Activated CD4-positive, alpha-beta T cell treated with anti-CD3 and anti-CD28 coated beads for 36 hours (primary cell): ENCODE data around the gene DSCAML1. TPM values are rescaled to one million over a fixed set of nuclear protein-coding genes. Genes with fewer than 3 reads are reported as not detected.
"Not testable (repeated sequence)": the region's sequence is repeated elsewhere in the genome, so short reads cannot be mapped to it uniquely, and the experiment has no call there.

Source experiments
- ATAC-seq: fragments of 200-7000 bp; cut with Tn5 transposase; one replicate; pipeline ENCODE4 v1.10.0; 2021; ENCODE audit warnings: mild to moderate bottlenecking, moderate library complexity
- CTCF ChIA-PET: fragments of 350-600 bp; sonication (Branson Sonifier 250); formaldehyde crosslinking; loops from one replicate; lab custom pipeline; 2021; ENCODE audit warnings: antibody characterized with exemption; lab: Charles Lee
- POLR2A ChIA-PET: fragments of 350-600 bp; sonication (Branson Sonifier 250); formaldehyde crosslinking; loops from one replicate; lab custom pipeline; 2021; ENCODE audit warnings: antibody characterized with exemption, inconsistent platforms; lab: Charles Lee
- DNase-seq: peaks from one replicate; pipeline ENCODE4 v3.0.0-alpha.2; 2020
- H3K27ac Mint-ChIP-seq: one replicate; pipeline ENCODE4 v1.8.0; 2021; ENCODE audit warnings: mixed read lengths
- H3K27me3 Mint-ChIP-seq: one replicate; pipeline ENCODE4 v1.8.0; 2021; ENCODE audit warnings: mixed read lengths
- H3K36me3 Mint-ChIP-seq: one replicate; pipeline ENCODE4 v1.8.0; 2021; ENCODE audit warnings: low read depth, mixed read lengths
- H3K4me1 Mint-ChIP-seq: one replicate; pipeline ENCODE4 v1.8.0; 2021; ENCODE audit warnings: mixed read lengths
- H3K4me3 Mint-ChIP-seq: one replicate; pipeline ENCODE4 v1.8.0; 2021; ENCODE audit warnings: mild to moderate bottlenecking, moderate library complexity, mixed read lengths
- H3K9me3 Mint-ChIP-seq: one replicate; pipeline ENCODE4 v1.8.0; 2021; ENCODE audit warnings: low read depth, mixed read lengths
- intact Hi-C, 2 experiments: fragments of 100-400 bp; cut with DNase I in 1 of 2; cut with micrococcal nuclease in 1 of 2; formaldehyde crosslinking; loops; one replicate each; pipeline versions ENCODE4 v1.14.2 to v1.15.1; 2022 to 2024; cut with DNase I, micrococcal nuclease
- total RNA-seq, 2 experiments: library from RNA; stranded (reverse); gene quantifications; one replicate each; pipeline ENCODE4 v1.2.3, GENCODE V29; 2021

Gene DSCAML1
- total RNA-seq, 2 experiments from 2014 or later: 0.05 to 0.67 TPM

GRCh38 chr11:117398618-117399017 is 398.4 kb downstream of the DSCAML1 start:
- H3K27ac Mint-ChIP-seq, ATAC-seq, H3K4me3 Mint-ChIP-seq, DNase-seq, H3K4me1 Mint-ChIP-seq, intact Hi-C loops, H3K9me3 Mint-ChIP-seq, POLR2A ChIA-PET, H3K27me3 Mint-ChIP-seq: not testable (repeated sequence)
- H3K36me3 Mint-ChIP-seq: peaks cover 81% of the 10 kb centered on the region
- CTCF ChIA-PET: interaction anchor here (0.8 kb wide), 1 partner anchor 180 kb away, joined by 4 read pairs; no protein-coding TSS in a partner anchor

DNA sequence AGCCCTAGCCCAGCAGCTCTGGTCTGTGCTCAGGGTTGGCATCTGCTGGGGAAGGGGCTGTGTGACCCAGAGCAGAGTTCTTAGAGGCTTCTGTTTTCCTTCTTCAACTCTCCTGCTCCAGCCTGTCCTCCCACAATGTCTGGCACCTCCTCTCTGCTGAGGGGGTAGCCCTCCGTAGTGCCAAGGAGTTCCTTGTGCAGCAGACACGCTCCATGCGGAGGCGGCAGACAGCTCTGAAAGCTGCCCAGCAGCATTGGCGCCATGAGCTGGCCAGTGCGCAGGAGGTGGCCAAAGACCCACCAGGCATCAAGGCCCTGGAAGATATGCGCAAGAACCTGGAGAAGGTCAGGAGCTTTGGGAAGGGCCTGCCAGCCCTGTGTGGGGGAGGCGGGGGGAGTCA is 400.0 kb downstream of the DSCAML1 start:
- ChIA-PET CTCF (no interaction called here), POLR2A (no interaction called here)
- no peak overlapping the region for H3K27ac Mint-ChIP-seq
- H3K27me3 Mint-ChIP-seq: no peaks in the 10 kb centered on the region
- no peaks in the 10 kb centered on the region for H3K4me1 Mint-ChIP-seq
- DNase-seq: no peak
- H3K9me3 Mint-ChIP-seq: peaks cover 4% of the 10 kb centered on the region
- H3K4me3 Mint-ChIP-seq: no peak overlapping the region
- intact Hi-C loops: no loop called here
- H3K36me3 Mint-ChIP-seq: peaks cover 78% of the 10 kb centered on the region
- ATAC-seq: no peak

DNA sequence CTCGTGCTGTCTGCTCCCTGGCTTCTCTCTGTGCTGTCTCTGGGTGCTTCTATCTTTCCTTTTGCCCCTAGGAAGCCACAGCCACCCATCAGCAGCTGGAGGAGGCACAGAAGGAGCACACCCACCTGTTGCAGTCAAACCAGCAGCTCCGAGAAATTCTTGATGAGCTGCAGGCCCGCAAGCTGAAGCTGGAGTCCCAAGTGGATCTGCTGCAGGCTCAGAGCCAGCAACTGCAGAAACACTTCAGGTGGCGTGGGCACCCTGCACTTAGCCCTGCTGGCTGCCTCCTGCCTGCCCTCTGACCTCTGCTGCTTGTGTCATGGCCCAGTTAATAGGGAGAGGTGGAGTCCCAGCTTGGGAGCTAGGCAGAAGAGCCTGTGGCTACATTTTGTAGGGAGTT is 401.5 kb downstream of the DSCAML1 start:
- Mint-ChIP-seq H3K9me3 (peaks cover 4% of the 10 kb centered on the region), H3K27ac (no peak overlapping the region), H3K4me3 (no peak overlapping the region), H3K27me3 (no peaks in the 10 kb centered on the region), H3K36me3 (peaks cover 74% of the 10 kb centered on the region), H3K4me1 (no peaks in the 10 kb centered on the region)
- DNase-seq: no peak
- no peak for ATAC-seq
- intact Hi-C loops: no loop called here
- ChIA-PET POLR2A (no interaction called here), CTCF (interaction anchor here (0.5 to 1.3 kb wide), 2 partner anchors 31 to 423 kb away, joined by 3 to 5 read pairs; no protein-coding TSS in a partner anchor)

GRCh38 chr11:117394221-117394925 is 402.6 kb downstream of the DSCAML1 start:
- ChIA-PET POLR2A (no interaction called here), CTCF (interaction anchor here (0.5 kb wide), 1 partner anchor 87 kb away, joined by 5 read pairs; no protein-coding TSS in a partner anchor)
- ATAC-seq (no peak), DNase-seq (no peak)
- H3K4me1 Mint-ChIP-seq: no peaks in the 10 kb centered on the region
- peaks cover 4% of the 10 kb centered on the region for H3K9me3 Mint-ChIP-seq
- peaks cover 63% of the 10 kb centered on the region for H3K36me3 Mint-ChIP-seq
- intact Hi-C loops: no loop called here
- H3K27me3 Mint-ChIP-seq: no peaks in the 10 kb centered on the region
- no peak overlapping the region for H3K27ac Mint-ChIP-seq
- H3K4me3 Mint-ChIP-seq: no peak overlapping the region

DNA sequence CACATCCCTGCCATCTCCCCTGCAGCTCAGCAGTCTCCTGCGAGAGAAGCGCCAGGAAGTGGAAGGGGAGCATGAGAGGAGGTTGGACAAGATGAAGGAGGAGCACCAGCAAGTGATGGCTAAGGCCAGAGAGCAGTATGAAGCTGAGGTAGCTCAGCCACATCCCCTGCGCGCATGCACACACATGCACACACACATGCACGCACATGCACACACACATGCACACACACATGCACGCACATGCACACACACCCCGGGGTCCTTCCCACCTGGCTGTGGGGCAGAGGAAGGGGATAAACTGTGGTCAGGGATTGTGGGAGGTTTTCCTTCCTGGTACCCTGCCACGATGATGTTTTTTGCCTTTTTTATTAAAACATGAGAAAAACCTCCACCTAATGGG is 404.0 kb downstream of the DSCAML1 start:
- ChIA-PET CTCF (interaction anchor here (0.6 to 1.1 kb wide), 2 partner anchors 194 to 956 kb away, joined by 3 read pairs; no protein-coding TSS in a partner anchor), POLR2A (no interaction called here)
- H3K4me3 Mint-ChIP-seq: no peak overlapping the region
- H3K27ac Mint-ChIP-seq: no peak overlapping the region
- H3K36me3 Mint-ChIP-seq: peaks cover 53% of the 10 kb centered on the region
- DNase-seq (no peak), ATAC-seq (no peak)
- intact Hi-C loops: no loop called here
- no peaks in the 10 kb centered on the region for H3K27me3 Mint-ChIP-seq
- H3K9me3 Mint-ChIP-seq: peaks cover 2% of the 10 kb centered on the region
- H3K4me1 Mint-ChIP-seq: no peaks in the 10 kb centered on the region

- ChIA-PET POLR2A (no interaction called here), CTCF (interaction anchor here (0.6 kb wide), 1 partner anchor 1118 kb away, joined by 3 read pairs; no protein-coding TSS in a partner anchor)
- peaks cover 45% of the 10 kb centered on the region for H3K36me3 Mint-ChIP-seq
- no peak for ATAC-seq
- H3K9me3 Mint-ChIP-seq: no peaks in the 10 kb centered on the region
- no peak for DNase-seq
- no peak overlapping the region for H3K4me3 Mint-ChIP-seq
- intact Hi-C loops: no loop called here
- H3K4me1 Mint-ChIP-seq: no peaks in the 10 kb centered on the region
- H3K27ac Mint-ChIP-seq: no peak overlapping the region
- H3K27me3 Mint-ChIP-seq: no peaks in the 10 kb centered on the region
These were observed 404.9 kb downstream of the DSCAML1 start for GRCh38 chr11:117392001-117392690.

DNA sequence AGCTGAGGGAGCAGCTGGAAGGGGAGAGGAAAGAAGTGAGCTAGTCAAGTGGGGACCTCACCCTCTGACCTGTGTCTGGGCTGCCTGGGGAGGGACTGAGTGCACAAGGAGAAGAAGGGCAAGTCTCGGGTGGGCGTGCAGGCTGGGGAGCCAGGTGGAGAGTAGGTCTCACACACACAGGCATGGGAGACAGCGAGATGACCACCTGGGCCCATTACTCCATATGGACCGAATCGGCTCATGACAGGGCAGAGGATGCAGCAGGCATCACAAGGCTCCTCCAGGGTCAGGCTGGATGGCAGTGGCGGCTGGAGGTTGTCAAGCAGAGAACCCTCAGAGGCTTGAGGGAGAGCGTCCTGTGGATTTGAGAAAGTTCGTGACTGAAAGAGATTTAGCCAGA is 405.8 kb downstream of the DSCAML1 start:
- Mint-ChIP-seq H3K4me3 (no peak overlapping the region), H3K36me3 (peaks cover 39% of the 10 kb centered on the region)
- intact Hi-C loops: no loop called here

DNA sequence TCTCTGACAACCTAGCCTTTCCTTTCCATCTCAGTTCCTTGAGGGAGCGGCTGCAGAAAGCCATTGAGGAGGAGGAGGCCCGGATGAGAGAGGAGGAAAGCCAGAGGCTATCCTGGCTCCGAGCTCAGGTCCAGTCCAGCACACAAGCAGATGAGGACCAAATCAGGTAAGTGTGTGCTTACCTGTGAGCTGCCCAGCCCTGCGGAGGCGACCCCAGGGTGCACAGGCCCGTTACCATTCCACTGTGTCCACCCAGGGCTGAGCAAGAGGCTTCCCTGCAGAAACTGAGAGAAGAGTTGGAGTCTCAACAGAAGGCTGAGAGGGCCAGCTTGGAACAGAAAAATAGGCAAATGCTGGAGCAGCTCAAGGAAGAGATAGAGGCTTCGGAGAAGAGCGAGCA is 406.3 kb downstream of the DSCAML1 start:
- Mint-ChIP-seq H3K27ac (no peak overlapping the region), H3K36me3 (peaks cover 35% of the 10 kb centered on the region), H3K9me3 (no peaks in the 10 kb centered on the region), H3K27me3 (no peaks in the 10 kb centered on the region), H3K4me1 (no peaks in the 10 kb centered on the region), H3K4me3 (no peak overlapping the region)
- no peak for ATAC-seq
- intact Hi-C loops: no loop called here
- DNase-seq: no peak
- ChIA-PET CTCF (interaction anchor here (0.8 kb wide), 1 partner anchor 21 kb away, joined by 6 read pairs; no protein-coding TSS in a partner anchor), POLR2A (no interaction called here)

More for the DNA sequence above, 405.8 kb downstream of the DSCAML1 start:
- H3K27me3 Mint-ChIP-seq: no peaks in the 10 kb centered on the region
- H3K27ac Mint-ChIP-seq: no peak overlapping the region
- H3K4me1 Mint-ChIP-seq: no peaks in the 10 kb centered on the region
- no peak for DNase-seq
- no peaks in the 10 kb centered on the region for H3K9me3 Mint-ChIP-seq
- ChIA-PET CTCF (interaction anchor here (0.8 kb wide), 1 partner anchor 20 kb away, joined by 6 read pairs; no protein-coding TSS in a partner anchor), POLR2A (no interaction called here)
- no peak for ATAC-seq

DNA sequence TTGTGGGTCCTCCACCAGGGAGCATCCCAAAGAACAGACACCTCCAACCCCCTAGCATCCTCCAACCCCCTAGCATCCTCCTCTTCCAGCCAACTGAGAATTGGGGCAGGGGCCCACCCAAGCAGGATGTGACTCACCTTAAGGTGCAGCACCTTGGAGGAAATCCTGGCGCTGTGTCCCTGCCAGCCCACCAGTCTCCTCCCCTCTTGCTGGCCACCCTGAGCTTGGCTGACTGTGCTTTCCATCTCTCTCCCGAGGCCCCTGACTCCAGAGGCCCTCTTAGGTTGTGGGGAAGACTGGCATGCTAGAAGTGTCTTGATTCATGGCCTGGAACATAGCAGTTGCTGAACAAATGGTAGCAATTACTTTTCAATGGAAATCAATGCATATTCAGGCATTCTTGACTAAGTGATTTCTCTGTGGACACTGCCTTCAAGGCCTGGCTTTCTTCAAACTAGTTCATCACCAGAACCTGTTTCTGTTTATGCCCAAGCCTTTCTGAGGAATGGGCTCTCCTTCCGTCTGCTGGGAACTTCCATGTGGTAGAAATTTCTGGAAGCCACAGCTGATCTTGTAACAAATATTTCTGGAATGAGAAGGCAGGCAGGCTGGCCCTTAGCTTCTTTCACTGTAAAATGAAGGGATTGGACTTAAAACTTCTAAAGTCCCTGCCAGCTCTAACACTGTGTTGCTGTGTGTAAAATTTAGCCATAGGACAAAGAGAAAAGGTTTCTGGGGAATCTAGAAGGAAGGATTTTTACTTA is 408.8 kb downstream of the DSCAML1 start:
- ChIA-PET POLR2A (no interaction called here), CTCF (interaction anchor here (0.7 kb wide), 1 partner anchor 413 kb away, joined by 3 read pairs; no protein-coding TSS in a partner anchor)
- peaks cover 30% of the 10 kb centered on the region for H3K36me3 Mint-ChIP-seq
- no peaks in the 10 kb centered on the region for H3K9me3 Mint-ChIP-seq
- intact Hi-C loops: no loop called here
- no peak overlapping the region for H3K4me3 Mint-ChIP-seq
- no peaks in the 10 kb centered on the region for H3K4me1 Mint-ChIP-seq
- H3K27me3 Mint-ChIP-seq: no peaks in the 10 kb centered on the region
- DNase-seq (no peak), ATAC-seq (no peak)
- H3K27ac Mint-ChIP-seq: no peak overlapping the region

- no peaks in the 10 kb centered on the region for H3K4me1 Mint-ChIP-seq
- POLR2A ChIA-PET: no interaction called here
- no peaks in the 10 kb centered on the region for H3K27me3 Mint-ChIP-seq
- peaks cover 24% of the 10 kb centered on the region for H3K36me3 Mint-ChIP-seq
- intact Hi-C loops: no loop called here
- H3K9me3 Mint-ChIP-seq: no peaks in the 10 kb centered on the region
- H3K4me3 Mint-ChIP-seq: no peak overlapping the region
- no peak for ATAC-seq
- H3K27ac Mint-ChIP-seq: no peak overlapping the region
- CTCF ChIA-PET: no interaction called here
- no peak for DNase-seq
These were observed 411.1 kb downstream of the DSCAML1 start for GRCh38 chr11:117385906-117386305.

DNA sequence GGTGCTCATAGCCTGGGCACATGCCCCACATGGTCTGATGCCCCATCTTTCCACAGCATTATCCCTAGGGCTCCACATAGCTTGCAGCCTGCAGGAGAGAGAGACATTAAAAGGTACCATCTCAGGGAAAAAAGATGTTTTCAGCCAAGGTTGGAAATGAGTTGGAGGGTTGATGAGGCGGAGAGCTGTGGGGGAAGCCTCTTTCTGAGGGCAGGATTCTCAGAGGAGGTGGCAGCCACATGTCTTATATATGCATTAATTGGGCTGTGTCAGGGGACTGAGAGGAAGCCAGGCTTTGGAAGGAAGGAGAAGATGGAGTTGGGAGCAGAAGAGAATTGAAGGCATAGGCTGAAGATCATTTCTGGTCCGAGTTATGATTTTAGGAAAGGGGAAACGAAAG is 411.5 kb downstream of the DSCAML1 start:
- ChIA-PET POLR2A (no interaction called here), CTCF (no interaction called here)
- DNase-seq (no peak), ATAC-seq (no peak)
- no peak overlapping the region for H3K27ac Mint-ChIP-seq
- no peaks in the 10 kb centered on the region for H3K9me3 Mint-ChIP-seq
- peaks cover 25% of the 10 kb centered on the region for H3K36me3 Mint-ChIP-seq
- intact Hi-C loops: no loop called here
- H3K27me3 Mint-ChIP-seq: no peaks in the 10 kb centered on the region
- H3K4me1 Mint-ChIP-seq: no peaks in the 10 kb centered on the region
- no peak overlapping the region for H3K4me3 Mint-ChIP-seq
